HG02642 (cell line): ENCODE data around the gene AHDC1.
"Not testable (repeated sequence)": the region's sequence is repeated elsewhere in the genome, so short reads cannot be mapped to it uniquely, and the experiment has no call there.

Source experiments
- ATAC-seq: cut with Tn5 transposase; IDR thresholded peaks from one replicate; pipeline ENCODE4 v1.9.1; 2021; ENCODE audit warnings: mild to moderate bottlenecking; ENCODE audit not compliant: unreplicated experiment, poor library complexity

Gene AHDC1

GRCh38 chr1:27554759-27555699 lies 48.9 kb downstream of the AHDC1 start:
- no peak for ATAC-seq

DNA sequence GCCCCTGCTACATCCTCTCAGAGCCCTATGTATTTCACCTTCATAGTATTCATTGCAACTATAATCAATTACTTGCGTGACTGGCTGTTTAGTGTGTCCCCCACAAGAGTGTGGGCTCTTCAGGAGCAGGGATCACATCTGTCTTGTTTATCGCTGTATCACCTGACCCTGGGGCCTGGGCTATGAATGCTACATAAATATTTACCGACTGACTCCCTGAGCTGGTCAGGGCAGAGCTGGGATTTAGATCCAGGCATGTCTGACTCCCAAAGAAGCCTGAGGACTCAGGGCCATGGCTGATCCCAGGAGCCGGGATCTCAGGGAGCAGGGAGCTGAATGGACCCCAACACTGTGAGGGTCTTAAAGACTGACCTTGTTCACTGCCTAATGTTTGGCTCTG lies 49.7 kb downstream of the AHDC1 start:
- ATAC-seq, result no peak

DNA sequence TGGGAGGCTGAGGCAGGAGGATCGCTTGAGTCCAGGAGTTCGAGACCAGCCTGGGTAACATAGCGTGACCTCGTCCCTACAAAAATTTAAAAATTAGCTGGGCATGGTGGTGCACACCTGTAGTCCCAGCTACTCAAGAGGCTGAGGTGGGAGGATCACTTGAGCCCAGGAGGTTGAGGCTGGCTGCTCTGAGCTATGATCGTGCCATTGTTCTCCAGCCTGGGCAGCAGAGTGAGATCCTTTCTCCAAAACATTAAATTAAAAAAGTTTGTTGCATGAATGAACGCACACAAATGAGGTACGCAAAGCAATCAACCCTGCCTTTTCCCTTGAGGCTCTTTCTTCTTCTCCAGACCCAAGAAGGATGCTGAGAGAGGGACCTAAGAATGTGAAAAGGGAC lies 50.1 kb downstream of the AHDC1 start:
- not testable (repeated sequence) for ATAC-seq

GRCh38 chr1:27552911-27553420 lies 51.0 kb downstream of the AHDC1 start:
- no peak for ATAC-seq

DNA sequence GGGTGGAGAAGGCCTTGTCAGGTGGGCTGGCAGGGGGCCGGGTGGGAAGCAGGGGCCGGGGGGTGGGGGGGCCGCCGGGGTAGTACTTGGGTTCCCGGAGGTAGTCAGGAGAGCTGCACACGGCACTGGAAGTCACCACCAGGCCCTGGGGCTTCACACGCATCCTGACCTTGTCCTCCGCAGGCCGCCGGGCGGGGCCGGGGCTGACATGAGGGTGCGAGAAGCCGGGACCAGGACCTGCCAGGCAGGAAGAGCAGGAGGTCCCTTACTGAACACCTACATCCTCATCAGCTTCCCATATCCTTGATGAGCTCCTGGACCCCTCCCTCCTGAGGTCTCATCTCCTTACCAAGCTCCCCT lies 52.0 kb downstream of the AHDC1 start:
- ATAC-seq, result no peak

DNA sequence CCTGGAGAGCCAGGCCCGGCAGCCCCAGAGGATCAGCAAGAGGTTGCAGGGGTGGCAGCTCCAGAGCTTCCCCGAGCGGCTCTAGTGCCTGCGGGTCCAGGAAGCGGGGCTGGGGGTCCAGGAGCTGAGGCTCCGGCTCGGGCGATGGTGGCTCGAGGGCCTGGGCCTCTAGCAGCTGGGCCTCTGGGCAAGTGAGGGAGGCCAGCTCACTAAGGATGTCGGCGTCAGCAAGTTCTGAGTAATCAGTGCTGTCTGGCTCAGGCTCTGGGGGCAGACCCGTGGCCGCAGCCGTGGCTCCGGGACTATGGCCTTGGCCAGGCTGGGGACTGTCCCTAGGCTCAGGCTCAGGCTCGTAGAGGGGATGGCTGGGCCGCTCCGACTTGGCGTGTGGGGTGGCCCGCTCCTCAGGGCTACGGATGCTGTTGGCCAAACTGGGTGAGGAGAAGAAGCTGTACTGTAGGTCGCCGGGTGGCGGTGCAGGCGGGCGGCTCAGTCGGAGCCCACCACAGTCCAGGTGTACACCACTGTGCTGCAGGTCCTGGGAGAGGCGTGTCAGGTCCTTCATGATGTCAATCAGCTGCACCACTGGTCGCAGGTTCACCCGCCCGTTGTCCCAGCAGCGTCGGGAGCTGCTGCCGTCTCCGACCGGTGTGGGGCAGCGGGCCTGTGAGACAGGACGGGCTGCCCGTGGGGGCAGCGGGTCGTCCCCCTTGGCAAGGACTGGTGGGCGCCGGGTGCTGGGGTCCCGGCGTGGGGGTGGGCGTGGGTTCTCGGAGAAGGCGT lies 52.6 kb downstream of the AHDC1 start:
- ATAC-seq, result no peak

DNA sequence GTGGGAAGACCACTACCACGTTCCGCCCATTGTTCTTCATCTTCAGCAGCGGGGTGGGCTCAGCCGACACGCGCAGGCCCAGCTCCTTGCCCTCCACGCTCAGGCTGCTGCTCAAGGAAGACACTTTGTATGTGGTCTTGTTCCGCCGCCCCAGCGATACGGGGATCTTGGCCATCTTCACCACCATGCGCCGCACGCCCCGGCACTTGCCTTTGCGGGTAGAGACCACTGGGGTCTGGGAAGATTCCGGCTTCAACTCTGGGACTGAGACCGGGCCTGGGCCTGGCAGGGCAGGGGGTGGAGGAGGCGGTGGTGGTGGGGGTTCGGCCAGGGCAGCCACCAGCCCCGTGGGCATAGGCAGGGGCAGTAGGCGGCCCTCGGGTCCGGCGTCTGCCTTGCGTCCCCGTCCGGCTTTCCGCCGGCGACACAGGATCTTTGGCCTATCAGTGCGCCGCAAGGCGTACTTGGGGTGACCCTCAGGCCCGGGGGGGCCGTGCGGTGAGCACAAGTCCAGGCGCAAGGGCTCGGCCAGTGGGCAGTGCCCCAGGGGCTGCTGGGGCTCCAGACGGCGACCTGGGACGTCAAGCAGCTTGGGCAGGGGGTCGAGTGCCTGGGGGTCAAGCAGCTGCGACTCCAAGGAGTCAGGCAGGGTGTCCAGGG lies 53.3 kb downstream of the AHDC1 start:
- no peak for ATAC-seq

- no peak for ATAC-seq
These were observed 54.0 kb downstream of the AHDC1 start for GRCh38 chr1:27549807-27550408.

DNA sequence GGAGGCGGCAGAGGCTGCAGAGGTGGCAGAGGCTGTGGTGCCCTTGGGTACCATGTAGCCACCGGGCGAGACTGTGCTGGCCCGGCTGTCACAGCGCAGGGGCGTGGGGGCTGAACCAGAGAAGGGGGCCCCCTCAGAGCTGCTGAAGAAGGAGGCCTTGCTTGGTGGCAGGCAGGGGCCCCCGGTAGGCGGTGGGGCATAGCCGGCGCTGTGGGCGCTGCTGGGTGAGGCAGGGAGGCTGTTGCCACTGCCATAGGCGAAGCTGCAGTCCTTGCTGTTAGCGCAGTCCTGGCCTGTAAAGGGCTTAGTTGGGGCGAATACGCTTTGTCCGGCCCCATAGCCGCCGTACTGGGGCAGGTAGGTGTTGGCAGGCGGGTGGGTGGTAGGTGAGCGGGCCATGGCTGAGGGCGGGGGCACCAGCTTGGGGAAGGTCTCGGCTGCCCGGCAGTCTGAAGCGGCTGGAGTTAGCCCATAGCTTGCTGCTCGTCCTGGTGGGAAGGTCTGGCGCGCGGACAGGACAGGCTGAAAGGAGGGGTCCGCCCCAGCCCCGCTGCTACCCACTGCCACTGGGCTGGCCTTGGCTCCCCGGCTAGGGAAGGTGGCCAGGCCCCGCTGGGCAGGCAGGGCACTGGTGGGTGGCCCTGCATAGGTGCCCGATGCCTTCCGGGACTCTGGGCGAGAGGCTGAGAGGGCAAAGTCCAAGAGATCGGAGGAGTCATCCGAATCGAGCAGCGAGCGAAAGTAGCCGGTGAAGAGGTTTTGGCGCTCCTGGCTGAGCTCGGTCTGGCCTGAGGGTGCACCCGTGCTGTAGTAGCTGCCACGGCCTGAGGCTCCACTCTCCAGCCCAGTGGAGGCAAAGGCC lies 54.9 kb downstream of the AHDC1 start:
- ATAC-seq, result no peak

GRCh38 chr1:27548136-27548853 lies 55.6 kb downstream of the AHDC1 start:
- ATAC-seq, result no peak

- ATAC-seq, result no peak
These were observed 56.5 kb downstream of the AHDC1 start for GRCh38 chr1:27547220-27548116.

GRCh38 chr1:27545876-27546275 lies 58.1 kb downstream of the AHDC1 start:
- no peak for ATAC-seq

GRCh38 chr1:27545271-27545670 lies 58.7 kb downstream of the AHDC1 start:
- ATAC-seq, result no peak

GRCh38 chr1:27544834-27545233 lies 59.1 kb downstream of the AHDC1 start:
- no peak for ATAC-seq

DNA sequence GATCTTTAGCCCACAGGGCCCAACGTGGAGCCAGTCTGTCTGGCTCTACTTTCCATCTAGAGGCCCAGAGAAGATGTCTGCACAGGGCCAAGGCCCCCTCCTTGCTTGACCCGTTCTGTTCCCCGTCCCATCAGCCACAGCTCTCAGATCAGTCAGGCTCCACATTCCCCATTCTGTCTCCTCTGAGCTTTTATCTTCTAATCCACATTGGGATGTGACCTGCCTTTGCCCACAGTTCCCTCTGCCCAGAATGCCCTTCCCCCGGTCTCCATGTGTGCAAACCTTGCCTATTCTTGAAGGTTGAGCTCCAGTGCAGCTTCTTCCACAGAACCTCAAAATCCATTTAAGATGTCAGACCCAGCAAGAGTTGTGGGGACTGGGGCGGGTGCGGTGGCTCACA lies 60.7 kb downstream of the AHDC1 start:
- no peak for ATAC-seq

- ATAC-seq, result no peak
These were observed 61.3 kb downstream of the AHDC1 start for GRCh38 chr1:27542463-27543273.
